IMR-90 (cell line): ENCODE data around the gene TOP2B. TPM values are rescaled to one million over a fixed set of nuclear protein-coding genes. Genes with fewer than 3 reads are reported as not detected.

Experiments
- ATAC-seq: fragments of 200-7000 bp; cut with Tn5 transposase; 2 replicates; pipeline ENCODE4 v1.9.1; 2020; ENCODE audit warnings: low read depth, mild to moderate bottlenecking, moderate library complexity
- BruUV-seq: library from RNA; stranded (reverse); fragments of 400-500 nt; replicated peaks from 2 replicates; lab custom pipeline; 2021; lab: Mats Ljungman, UMichigan
- CTCF ChIA-PET: fragments of 300-600 bp; formaldehyde crosslinking; extraction: SDS; loops from one replicate; lab custom pipeline; 2021; ENCODE audit warnings: antibody characterized with exemption; lab: Yijun Ruan, JAX
- POLR2A ChIA-PET: fragments of 300-600 bp; sonication (Branson Sonifier 250); formaldehyde crosslinking; loops from one replicate; lab custom pipeline; 2022; ENCODE audit warnings: antibody characterized with exemption; ENCODE audit not compliant: unreplicated experiment; lab: Charles Lee
- DNase-seq: peaks from one replicate; pipeline ENCODE4 v3.0.0; 2013
- H2AFZ ChIP-seq: replicated peaks from 2 replicates; pipeline ENCODE3; 2013; ENCODE audit warnings: low read length, mild to moderate bottlenecking; ENCODE audit not compliant: poor library complexity
- H2AK5ac ChIP-seq: 2 replicates; pipeline ENCODE4 v1.6.1; 2013; ENCODE audit warnings: low read depth, low read length, inconsistent platforms
- H2AK9ac ChIP-seq: replicated peaks from 2 replicates; pipeline ENCODE3; 2013; ENCODE audit warnings: mild to moderate bottlenecking, low read depth, low read length, moderate library complexity; ENCODE audit not compliant: poor library complexity
- H2BK120ac ChIP-seq: 2 replicates; pipeline ENCODE4 v1.6.1; 2013; ENCODE audit warnings: low read depth, low read length, inconsistent platforms
- H2BK15ac ChIP-seq: 3 replicates; pipeline ENCODE4 v1.6.1; 2013; ENCODE audit warnings: low read depth, low read length, inconsistent platforms
- H2BK20ac ChIP-seq: 2 replicates; pipeline ENCODE4 v1.6.1; 2013; ENCODE audit warnings: low read depth, mild to moderate bottlenecking, inconsistent platforms, low read length, moderate library complexity
- H2BK5ac ChIP-seq: 2 replicates; pipeline ENCODE4 v1.6.1; 2013; ENCODE audit warnings: mild to moderate bottlenecking, low read depth, low read length, inconsistent platforms; ENCODE audit not compliant: poor library complexity, severe bottlenecking
- H3K14ac ChIP-seq: replicated peaks from 2 replicates; pipeline ENCODE4 v1.6.1; 2013; ENCODE audit warnings: low read depth, low read length, inconsistent platforms
- H3K18ac ChIP-seq: 2 replicates; pipeline ENCODE4 v1.6.1; 2013; ENCODE audit warnings: low read depth, low read length, control low read depth
- H3K23ac ChIP-seq: 2 replicates; pipeline ENCODE4 v1.6.1; 2013; ENCODE audit warnings: low read depth, low read length, inconsistent platforms
- H3K27ac ChIP-seq: 2 replicates; pipeline ENCODE4 v1.5.1; 2013; ENCODE audit warnings: mild to moderate bottlenecking, control low read depth, low read length; ENCODE audit not compliant: insufficient read depth
- H3K27me3 ChIP-seq: 2 replicates; pipeline ENCODE4 v1.6.1; 2013; ENCODE audit warnings: low read length; ENCODE audit not compliant: control insufficient read depth, insufficient read depth
- H3K36me3 ChIP-seq: 2 replicates; pipeline ENCODE4 v1.6.1; 2013; ENCODE audit warnings: low read length, mixed read lengths; ENCODE audit not compliant: control insufficient read depth, insufficient read depth
- H3K4ac ChIP-seq: 2 replicates; pipeline ENCODE4 v1.6.1; 2013; ENCODE audit warnings: low read depth, low read length, inconsistent platforms
- H3K4me1 ChIP-seq: 2 replicates; pipeline ENCODE4 v1.6.1; 2013; ENCODE audit warnings: low read length, mixed read lengths; ENCODE audit not compliant: control insufficient read depth, insufficient read depth
- H3K4me2 ChIP-seq: 2 replicates; pipeline ENCODE4 v1.6.1; 2013; ENCODE audit warnings: low read depth, mild to moderate bottlenecking, control low read depth, low read length, moderate library complexity
- H3K4me3 ChIP-seq: 2 replicates; pipeline ENCODE4 v1.5.1; 2013; ENCODE audit warnings: low read depth, mild to moderate bottlenecking, control low read depth, low read length, moderate library complexity; ENCODE audit not compliant: insufficient read depth
- H3K56ac ChIP-seq: 2 replicates; pipeline ENCODE4 v1.6.1; 2013; ENCODE audit warnings: low read length, inconsistent platforms; ENCODE audit not compliant: insufficient read depth; ENCODE audit errors: extremely low read depth
- H3K79me1 ChIP-seq, 2 experiments: 2 replicates each; pipeline ENCODE4 v1.6.1; 2013; ENCODE audit warnings: low read length in 2 of 2, inconsistent platforms in 1 of 2, low read depth in 1 of 2
- H3K9ac ChIP-seq: 2 replicates; pipeline ENCODE4 v1.6.1; 2013; ENCODE audit warnings: low read depth, low read length, control low read depth
- H3K9me1 ChIP-seq: 2 replicates; pipeline ENCODE4 v1.6.1; 2013; ENCODE audit warnings: low read length, inconsistent platforms; ENCODE audit not compliant: insufficient read depth
- H3K9me3 ChIP-seq: 2 replicates; pipeline ENCODE4 v1.6.1; 2013; ENCODE audit warnings: low read length; ENCODE audit not compliant: control insufficient read depth, insufficient read depth
- H4K20me1 ChIP-seq: 2 replicates; pipeline ENCODE4 v1.6.1; 2013; ENCODE audit warnings: low read length, inconsistent platforms; ENCODE audit not compliant: insufficient read depth
- H4K5ac ChIP-seq: 2 replicates; pipeline ENCODE4 v1.6.1; 2013; ENCODE audit warnings: mild to moderate bottlenecking, low read depth, low read length, control low read depth
- H4K8ac ChIP-seq, 2 experiments: 2 replicates each; pipeline ENCODE4 v1.6.1; 2013; ENCODE audit warnings: low read depth in 2 of 2, low read length in 2 of 2, control low read depth in 1 of 2, inconsistent platforms in 1 of 2
- H4K91ac ChIP-seq: 2 replicates; pipeline ENCODE4 v1.6.1; 2013; ENCODE audit warnings: low read depth, low read length, inconsistent platforms; ENCODE audit not compliant: insufficient read depth
- CEBPB ChIP-seq: IDR thresholded peaks from 2 replicates; pipeline ENCODE4 v1.6.1; 2012; ENCODE audit warnings: low read depth, low read length, improper control_type of control experiment
- FOS ChIP-seq: fragments of 150-350 bp; IDR thresholded peaks from 2 replicates; pipeline ENCODE4 v1.6.1; 2016; ENCODE audit warnings: low read depth, low read length
- MAZ ChIP-seq: IDR thresholded peaks from 2 replicates; pipeline ENCODE4 v1.6.1; 2012; ENCODE audit warnings: low read depth, mild to moderate bottlenecking, low read length, improper control_type of control experiment, moderate library complexity, borderline replicate concordance
- MXI1 ChIP-seq: IDR thresholded peaks from 2 replicates; pipeline ENCODE4 v1.6.1; 2012; ENCODE audit warnings: low read depth, mild to moderate bottlenecking, low read length, moderate library complexity, borderline replicate concordance
- NFE2L2 ChIP-seq: fragments of 150-350 bp; IDR thresholded peaks from 2 replicates; pipeline ENCODE4 v1.6.1; 2016; ENCODE audit warnings: low read depth, mild to moderate bottlenecking, low read length
- POLR2A ChIP-seq: IDR thresholded peaks from 2 replicates; pipeline ENCODE4 v1.6.1; 2012; ENCODE audit warnings: mild to moderate bottlenecking, low read depth, low read length
- RAD21 ChIP-seq: IDR thresholded peaks from 2 replicates; pipeline ENCODE4 v1.6.1; 2012; ENCODE audit warnings: low read length, improper control_type of control experiment
- WGBS, 2 experiments: methylation state at CpG; one replicate each; pipeline versions ENCODE4 v1.1.5 to v1.1.7; 2013; ENCODE audit warnings: missing lambda C conversion rate in 2 of 2; ENCODE audit not compliant: insufficient read length in 1 of 2; ENCODE audit errors: extremely low coverage in 2 of 2; 5-methylcytosine and 5-hydroxymethylcytosine counted together
- dilution Hi-C: fragments of 300-500 bp; cut with HindIII; formaldehyde crosslinking; loops from one replicate; pipeline ENCODE4 v1.14.3; 2018; ENCODE audit warnings: low sequenced_read_pairs; ENCODE audit not compliant: unreplicated experiment
- in situ Hi-C: fragments of 300-500 bp; cut with MboI; formaldehyde crosslinking; loops from 3 replicates; pipeline ENCODE4 v1.14.3; 2019; ENCODE audit warnings: low sequenced_read_pairs, inconsistent platforms, mixed read lengths
- intact Hi-C: fragments of 100-400 bp; cut with micrococcal nuclease; formaldehyde crosslinking; loops from 2 replicates; pipeline ENCODE4 v1.10.0; 2022
- polyA plus RNA-seq, 3 experiments: library from polyadenylated mRNA; depleted of rRNA; stranded (reverse); fragments of >200 nt; gene quantifications; 2 replicates each; pipeline ENCODE4 v1.2.3, GENCODE V29; 2012; ENCODE audit warnings: low replicate concordance in 1 of 3
- total RNA-seq: library from RNA; depleted of rRNA; stranded (reverse); fragments of >200 nt; gene quantifications from 2 replicates; pipeline ENCODE4 v1.2.3, GENCODE V29; 2012
- TF ChIP-seq, protein P1 (sequence below): fragments of 150-350 bp; IDR thresholded peaks from 2 replicates; pipeline ENCODE4 v1.6.1; 2016; ENCODE audit warnings: low read depth, mild to moderate bottlenecking, low read length, moderate library complexity, borderline replicate concordance
- TF ChIP-seq, protein P2 (sequence below): conservative IDR thresholded peaks from 2 replicates; pipeline ENCODE4 v1.5.1; 2012; ENCODE audit warnings: mild to moderate bottlenecking, low read depth, low read length, improper control_type of control experiment
- TF ChIP-seq, protein P3 (sequence below): fragments of 150-350 bp; IDR thresholded peaks from 2 replicates; pipeline ENCODE4 v1.6.1; 2017; ENCODE audit warnings: mild to moderate bottlenecking, antibody characterized with exemption, low read length, low read depth

The TOP2B gene
- total and polyA plus RNA-seq, 2 of the 4 experiments (the other 2 are of a cell fraction): 45.5 to 53.4 TPM

DNA sequence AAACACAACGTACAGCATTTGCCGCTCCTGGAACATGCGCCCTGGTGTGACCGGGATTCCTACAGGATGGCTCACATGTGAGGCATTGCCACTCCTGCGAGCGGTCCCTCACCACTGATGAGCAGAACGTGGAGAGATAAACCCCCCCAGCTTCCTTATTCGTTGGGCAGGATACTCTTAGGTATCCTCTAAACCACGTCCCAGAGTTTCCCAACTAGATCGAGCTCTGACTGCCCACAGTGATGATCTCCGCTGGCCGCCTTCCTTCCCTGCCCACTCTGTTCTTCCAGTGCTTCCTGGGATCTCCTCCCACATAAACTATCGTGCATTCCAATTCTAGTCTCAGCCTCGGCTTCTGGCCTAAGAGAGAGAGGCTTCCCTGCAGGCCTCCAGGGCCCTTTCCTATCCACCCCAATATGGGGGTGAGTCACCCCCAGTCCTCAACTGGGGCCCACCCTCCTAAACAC lies 91.8 kb downstream of the TOP2B start (continued):
- TF ChIP-seq, protein P1, sequence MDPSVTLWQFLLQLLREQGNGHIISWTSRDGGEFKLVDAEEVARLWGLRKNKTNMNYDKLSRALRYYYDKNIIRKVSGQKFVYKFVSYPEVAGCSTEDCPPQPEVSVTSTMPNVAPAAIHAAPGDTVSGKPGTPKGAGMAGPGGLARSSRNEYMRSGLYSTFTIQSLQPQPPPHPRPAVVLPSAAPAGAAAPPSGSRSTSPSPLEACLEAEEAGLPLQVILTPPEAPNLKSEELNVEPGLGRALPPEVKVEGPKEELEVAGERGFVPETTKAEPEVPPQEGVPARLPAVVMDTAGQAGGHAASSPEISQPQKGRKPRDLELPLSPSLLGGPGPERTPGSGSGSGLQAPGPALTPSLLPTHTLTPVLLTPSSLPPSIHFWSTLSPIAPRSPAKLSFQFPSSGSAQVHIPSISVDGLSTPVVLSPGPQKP: no peak
- TF ChIP-seq MAZ: no peak
- TF ChIP-seq NFE2L2: no peak

DNA sequence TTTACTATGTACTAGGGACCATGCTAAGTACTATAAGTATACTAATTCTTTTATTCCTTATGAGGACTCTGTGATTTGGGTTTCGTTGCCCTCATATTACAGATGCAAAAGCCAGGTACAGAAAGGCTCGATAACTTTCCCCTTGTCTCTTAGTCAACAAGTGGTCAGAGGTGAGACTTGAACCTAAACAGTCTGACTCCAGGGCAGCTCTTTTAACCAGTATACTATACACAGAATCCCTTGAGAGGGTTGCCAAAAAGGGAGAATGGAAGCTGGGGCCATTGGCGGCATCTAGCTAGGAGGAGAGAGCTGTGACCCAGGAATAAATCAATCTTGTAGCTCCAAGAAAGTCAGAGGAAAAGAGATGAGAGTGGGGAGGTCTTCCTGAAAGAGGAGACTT lies 92.4 kb downstream of the TOP2B start:
- no TSS peak for BruUV-seq
- Histone ChIP-seq H2BK15ac (peak overlapping the region; percentile 89; the same call in 1 of the 3 replicates), H3K56ac (no peak overlapping the region), H2BK5ac (peak overlapping the region; percentile 93), H3K4me2 (no peak overlapping the region), H3K9me3 (no peaks in the 10 kb centered on the region), H3K9ac (no peak overlapping the region), H3K79me1 (no peaks in the 10 kb centered on the region), H3K36me3 (no peaks in the 10 kb centered on the region), H3K18ac (no peak overlapping the region; the same call in 1 of the 2 replicates), H3K4ac (peak overlapping the region; percentile 66), H3K14ac (peak overlapping the region; percentile 84; the same call in 1 of the 2 replicates), H4K91ac (peak overlapping the region; percentile 64), H2AFZ (peak overlapping the region; percentile 92), H3K27me3 (no peaks in the 10 kb centered on the region), H3K27ac (no peak overlapping the region), H4K5ac (no peak overlapping the region; the same call in 1 of the 2 replicates), H3K9me1 (peaks cover 10% of the 10 kb centered on the region), H2BK120ac (peak overlapping the region; percentile 95), H3K4me3 (no peak overlapping the region), H2BK20ac (peak overlapping the region; percentile 97), H2AK5ac (peak overlapping the region; percentile 74; the same call in 1 of the 2 replicates), H2AK9ac (peak overlapping the region; percentile 66), H3K23ac (no peak overlapping the region), H4K8ac (peak overlapping the region; percentile 54 to 88; a peak in 3 of 4 replicates), H4K20me1 (no peaks in the 10 kb centered on the region), H3K4me1 (peaks cover 9% of the 10 kb centered on the region)
- no peak for ATAC-seq
- in situ Hi-C loops: no loop called here
- intact Hi-C loops: loop anchor here (5.0 kb wide), 1 partner anchor 1280 kb away; no protein-coding TSS in a partner anchor
- CTCF ChIA-PET: no interaction called here
- DNase-seq: no peak
- dilution Hi-C loops: no loop called here
- POLR2A ChIA-PET: no interaction called here
- no CpG with 5 or more reads among the region's 3 CpGs for WGBS, 2 experiments
- no peak for TF ChIP-seq MAZ
- TF ChIP-seq MXI1: no peak
- TF ChIP-seq, protein P1: no peak
- TF ChIP-seq, protein P2, sequence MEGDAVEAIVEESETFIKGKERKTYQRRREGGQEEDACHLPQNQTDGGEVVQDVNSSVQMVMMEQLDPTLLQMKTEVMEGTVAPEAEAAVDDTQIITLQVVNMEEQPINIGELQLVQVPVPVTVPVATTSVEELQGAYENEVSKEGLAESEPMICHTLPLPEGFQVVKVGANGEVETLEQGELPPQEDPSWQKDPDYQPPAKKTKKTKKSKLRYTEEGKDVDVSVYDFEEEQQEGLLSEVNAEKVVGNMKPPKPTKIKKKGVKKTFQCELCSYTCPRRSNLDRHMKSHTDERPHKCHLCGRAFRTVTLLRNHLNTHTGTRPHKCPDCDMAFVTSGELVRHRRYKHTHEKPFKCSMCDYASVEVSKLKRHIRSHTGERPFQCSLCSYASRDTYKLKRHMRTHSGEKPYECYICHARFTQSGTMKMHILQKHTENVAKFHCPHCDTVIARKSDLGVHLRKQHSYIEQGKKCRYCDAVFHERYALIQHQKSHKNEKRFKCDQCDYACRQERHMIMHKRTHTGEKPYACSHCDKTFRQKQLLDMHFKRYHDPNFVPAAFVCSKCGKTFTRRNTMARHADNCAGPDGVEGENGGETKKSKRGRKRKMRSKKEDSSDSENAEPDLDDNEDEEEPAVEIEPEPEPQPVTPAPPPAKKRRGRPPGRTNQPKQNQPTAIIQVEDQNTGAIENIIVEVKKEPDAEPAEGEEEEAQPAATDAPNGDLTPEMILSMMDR: no peak
- no peak for TF ChIP-seq RAD21
- no peak for TF ChIP-seq CEBPB
- TF ChIP-seq, protein P3, sequence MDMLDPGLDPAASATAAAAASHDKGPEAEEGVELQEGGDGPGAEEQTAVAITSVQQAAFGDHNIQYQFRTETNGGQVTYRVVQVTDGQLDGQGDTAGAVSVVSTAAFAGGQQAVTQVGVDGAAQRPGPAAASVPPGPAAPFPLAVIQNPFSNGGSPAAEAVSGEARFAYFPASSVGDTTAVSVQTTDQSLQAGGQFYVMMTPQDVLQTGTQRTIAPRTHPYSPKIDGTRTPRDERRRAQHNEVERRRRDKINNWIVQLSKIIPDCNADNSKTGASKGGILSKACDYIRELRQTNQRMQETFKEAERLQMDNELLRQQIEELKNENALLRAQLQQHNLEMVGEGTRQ: no peak
- no peak for TF ChIP-seq NFE2L2
- no peak for TF ChIP-seq FOS
- no peak for TF ChIP-seq POLR2A
